ENCODE data around the gene TIMM29.

GRCh38 chr19:10881403-10882107, 47.1 kb upstream of the TIMM29 start:
- TF ChIP-seq CTCF (IDR thresholded peaks at IDR 0.05) (no peak), POLR2A (IDR thresholded peaks at IDR 0.05) (no peak), POLR2AphosphoS5 (IDR thresholded peaks at IDR 0.05) (no peak)

All from prostate gland (tissue), 2 donors.